ENCODE data around the gene NREP.

The NREP gene

GRCh38 chr5:111745075-111745739, 11.8 kb downstream of the NREP start:
- TF ChIP-seq SIN3A (IDR thresholded peaks at IDR 0.05; ENCODE audit: borderline replicate concordance, insufficient read depth, low read length) (no peak), FOXP2 (optimal IDR thresholded peaks at IDR 0.05; ENCODE audit: borderline replicate concordance, extremely low read depth, extremely low read length, insufficient read depth) (no peak), TAF1 (IDR thresholded peaks at IDR 0.05; ENCODE audit: borderline replicate concordance, insufficient read depth, low read length) (no peak), REST (IDR thresholded peaks at IDR 0.05; ENCODE audit: insufficient read depth in 1 of 2, low read depth in 2 of 2, low read length in 2 of 2) (no peak), POLR2AphosphoS5 (IDR thresholded peaks at IDR 0.05; ENCODE audit: low read depth, low read length) (no peak)

DNA sequence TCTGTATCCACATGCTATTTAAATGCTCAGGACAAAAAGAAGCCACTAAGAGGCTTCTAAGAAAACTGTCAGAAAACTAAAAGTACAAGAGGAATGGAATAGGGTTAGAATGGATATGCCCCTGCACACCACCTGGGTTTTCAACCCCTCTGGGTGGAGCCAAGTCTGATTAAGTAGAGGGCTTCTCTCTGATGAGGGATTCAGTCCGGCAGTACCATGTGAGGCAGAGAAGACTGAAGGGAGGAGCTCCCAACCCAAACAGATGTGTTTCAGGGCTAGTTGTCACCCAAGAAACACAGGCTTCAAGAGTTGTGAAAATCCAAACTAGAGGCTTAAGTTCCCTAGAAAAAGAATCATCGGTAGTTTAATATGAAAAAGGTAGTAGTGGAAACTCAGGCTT, 12.5 kb downstream of the NREP start:
- no peak for TF ChIP-seq FOXP2 (optimal IDR thresholded peaks at IDR 0.05; ENCODE audit: borderline replicate concordance, extremely low read depth, extremely low read length, insufficient read depth)
- no peak for TF ChIP-seq TAF1 (IDR thresholded peaks at IDR 0.05; ENCODE audit: borderline replicate concordance, insufficient read depth, low read length)
- TF ChIP-seq REST (IDR thresholded peaks at IDR 0.05; ENCODE audit: insufficient read depth in 1 of 2, low read depth in 2 of 2, low read length in 2 of 2): no peak
- no peak for TF ChIP-seq POLR2AphosphoS5 (IDR thresholded peaks at IDR 0.05; ENCODE audit: low read depth, low read length)
- TF ChIP-seq SIN3A (IDR thresholded peaks at IDR 0.05; ENCODE audit: borderline replicate concordance, insufficient read depth, low read length): no peak

DNA sequence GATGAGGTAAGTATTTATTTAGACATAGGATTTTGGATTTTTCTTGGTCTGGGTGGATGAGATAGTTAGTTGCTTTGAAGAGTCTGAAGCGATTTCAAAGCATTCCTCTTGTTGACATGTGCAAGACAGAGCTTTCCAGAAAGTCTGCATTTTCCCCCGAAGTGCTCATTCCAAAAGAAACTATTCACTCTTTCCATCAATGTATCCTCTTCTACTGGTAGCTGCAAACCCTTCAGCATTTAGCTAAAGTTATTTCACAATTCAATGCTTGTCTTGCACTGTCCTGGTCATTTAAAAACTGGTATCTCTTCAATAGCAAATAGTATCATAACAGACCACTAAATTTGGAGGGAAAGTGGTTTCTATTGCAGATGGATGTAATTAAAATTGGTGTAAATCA, 13.0 kb downstream of the NREP start:
- TF ChIP-seq POLR2AphosphoS5 (IDR thresholded peaks at IDR 0.05; ENCODE audit: low read depth, low read length) (no peak), FOXP2 (optimal IDR thresholded peaks at IDR 0.05; ENCODE audit: borderline replicate concordance, extremely low read depth, extremely low read length, insufficient read depth) (no peak), SIN3A (IDR thresholded peaks at IDR 0.05; ENCODE audit: borderline replicate concordance, insufficient read depth, low read length) (no peak), REST (IDR thresholded peaks at IDR 0.05; ENCODE audit: insufficient read depth in 1 of 2, low read depth in 2 of 2, low read length in 2 of 2) (no peak), TAF1 (IDR thresholded peaks at IDR 0.05; ENCODE audit: borderline replicate concordance, insufficient read depth, low read length) (no peak)

DNA sequence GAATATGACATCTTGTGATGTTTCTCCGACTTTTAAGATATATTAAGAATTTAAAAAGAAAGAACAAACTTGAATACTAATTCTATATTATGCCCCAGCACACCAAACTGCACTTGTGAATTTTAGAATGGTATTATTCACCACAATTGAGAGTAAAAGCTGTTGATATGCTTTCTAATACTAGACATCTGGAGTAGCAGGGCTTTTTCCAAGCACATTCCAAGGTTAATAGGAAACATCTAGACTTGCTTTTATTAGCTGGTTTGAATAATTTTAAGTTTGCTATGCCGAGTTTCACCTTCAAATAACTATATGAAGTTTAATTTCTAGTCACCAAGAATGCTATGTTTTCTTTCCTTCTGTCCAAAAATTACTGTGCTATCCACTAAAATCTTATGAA, 13.5 kb downstream of the NREP start:
- TF ChIP-seq SIN3A (IDR thresholded peaks at IDR 0.05; ENCODE audit: borderline replicate concordance, insufficient read depth, low read length) (no peak), POLR2AphosphoS5 (IDR thresholded peaks at IDR 0.05; ENCODE audit: low read depth, low read length) (no peak), FOXP2 (optimal IDR thresholded peaks at IDR 0.05; ENCODE audit: borderline replicate concordance, extremely low read depth, extremely low read length, insufficient read depth) (no peak), REST (IDR thresholded peaks at IDR 0.05; ENCODE audit: insufficient read depth in 1 of 2, low read depth in 2 of 2, low read length in 2 of 2) (no peak), TAF1 (IDR thresholded peaks at IDR 0.05; ENCODE audit: borderline replicate concordance, insufficient read depth, low read length) (no peak)

Data from PFSK-1 (cell line).